Measurements from ENCODE around the gene SF3B5. TPM values are rescaled to one million over a fixed set of nuclear protein-coding genes. Genes with fewer than 3 reads are reported as not detected.

SF3B5 gene
- total and polyA plus RNA-seq, 9 of the 15 experiments (the other 6 are each of a cell fraction or from before 2014, with no cell fraction given) = 238 to 1,211 (median 407) TPM

- H3K27ac ChIP-seq (ENCODE audit: extremely low read depth, low read depth, low read length) = no peak overlapping the region
- no peaks in the 10 kb centered on the region for H3K79me2 ChIP-seq (ENCODE audit: control insufficient read depth, insufficient read depth, low read length)
- H3K36me3 ChIP-seq (ENCODE audit: control insufficient read depth, insufficient read depth, low read length) = no peaks in the 10 kb centered on the region
- CTCF ChIA-PET (ENCODE audit: low intra/inter-chr PET ratio) = interaction anchor here (0.5 kb wide), 1 partner anchor 500 kb away, joined by 3 read pairs; no protein-coding TSS in a partner anchor
- WGBS (ENCODE audit: insufficient coverage, low coverage, missing lambda C conversion rate) = 24% methylated on average over 1 of the region's 1 CpG
- peak overlapping the region; percentile 43; the same call in 1 of the 2 replicates for H2AFZ ChIP-seq (ENCODE audit: low read depth, low read length)
- no TSS peak for BruUV-seq (replicated peaks)
- no peaks in the 10 kb centered on the region for H3K9me3 ChIP-seq (replicated peaks; ENCODE audit: control insufficient read depth, insufficient read depth, low read depth, low read length)
- peaks cover 0 to 13% of the 10 kb centered on the region in 2 experiments; a peak in 2 of 5 replicates for H3K4me1 ChIP-seq (replicated peaks in 1 of 2; ENCODE audit: control insufficient read depth in 2 of 2, insufficient read depth in 2 of 2, low read length in 2 of 2)
- no peak for FAIRE-seq
- intact Hi-C loops (cut with micrococcal nuclease) = no loop called here
- no peaks in the 10 kb centered on the region for H4K20me1 ChIP-seq (replicated peaks; ENCODE audit: control insufficient read depth, insufficient read depth, low read length)
- POLR2A ChIA-PET = interaction anchor here (1.8 kb wide), 1 partner anchor 11 kb away, joined by 13 read pairs; no protein-coding TSS in a partner anchor
- H3K4me2 ChIP-seq (ENCODE audit: insufficient read depth, low read length) = no peak overlapping the region
- TF ChIP-seq SMARCC2 (IDR thresholded peaks at IDR 0.05; ENCODE audit: low read depth) (no peak), TEAD4 (IDR thresholded peaks at IDR 0.05; ENCODE audit: low read length) (peak; percentile 57), TEAD4 (CRISPR knock-in tag; IDR thresholded peaks at IDR 0.05; ENCODE audit: borderline replicate concordance) (no peak), KAT8 (IDR thresholded peaks at IDR 0.05; ENCODE audit: low read depth) (no peak), CBFA2T2 (conservative IDR thresholded peaks at IDR 0.05) (peak; percentile 66), TCF3 (CRISPR knock-in tag; IDR thresholded peaks at IDR 0.05) (peak; percentile 42; the same call in 1 of the 2 replicates), ZNF212 (CRISPR knock-in tag; IDR thresholded peaks at IDR 0.05) (no peak), ARID1B (IDR thresholded peaks at IDR 0.05) (peak; percentile 27; the same call in 1 of the 2 replicates), TAL1 (IDR thresholded peaks at IDR 0.05) (peak; percentile 54; the same call in 1 of the 2 replicates), NCOR1 (IDR thresholded peaks at IDR 0.05) (peak; percentile 38; the same call in 1 of the 2 replicates), CBFA2T3 (IDR thresholded peaks at IDR 0.05) (peak; percentile 81)
- TF ChIP-seq, protein P1, sequence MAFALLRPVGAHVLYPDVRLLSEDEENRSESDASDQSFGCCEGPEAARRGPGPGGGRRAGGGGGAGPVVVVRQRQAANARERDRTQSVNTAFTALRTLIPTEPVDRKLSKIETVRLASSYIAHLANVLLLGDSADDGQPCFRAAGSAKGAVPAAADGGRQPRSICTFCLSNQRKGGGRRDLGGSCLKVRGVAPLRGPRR (CRISPR knock-in tag; IDR thresholded peaks at IDR 0.05) = no peak
- H3K4me3 ChIP-seq = no peak overlapping the region
- peak in 1 of 4 experiments; percentile 26 for DNase-seq (ENCODE audit: extremely low read depth in 1 of 4, low spot score in 3 of 4)
- peak; percentile 48 for ATAC-seq
- no peaks in the 10 kb centered on the region for H3K9me1 ChIP-seq (ENCODE audit: control insufficient read depth, insufficient read depth, low read length)
- no peaks in the 10 kb centered on the region; a peak in 1 of 5 replicates for H3K27me3 ChIP-seq (ENCODE audit: control insufficient read depth in 2 of 2, insufficient read depth in 2 of 2, low read length in 2 of 2)
- H3K9ac ChIP-seq (ENCODE audit: insufficient read depth in 1 of 2, low read depth in 2 of 2, low read length in 2 of 2) = no peak overlapping the region
- in situ Hi-C loops (cut with MboI) = no loop called here
Observed at GRCh38 chr6:144075875-144076274, 19.5 kb downstream of the SF3B5 start.
